ENCODE results near the gene ANGEL1. TPM values are rescaled to one million over a fixed set of nuclear protein-coding genes. Genes with fewer than 3 reads are reported as not detected.

The ANGEL1 gene
- total RNA-seq, 1 experiment from 2014 or later: 31.7 TPM

DNA sequence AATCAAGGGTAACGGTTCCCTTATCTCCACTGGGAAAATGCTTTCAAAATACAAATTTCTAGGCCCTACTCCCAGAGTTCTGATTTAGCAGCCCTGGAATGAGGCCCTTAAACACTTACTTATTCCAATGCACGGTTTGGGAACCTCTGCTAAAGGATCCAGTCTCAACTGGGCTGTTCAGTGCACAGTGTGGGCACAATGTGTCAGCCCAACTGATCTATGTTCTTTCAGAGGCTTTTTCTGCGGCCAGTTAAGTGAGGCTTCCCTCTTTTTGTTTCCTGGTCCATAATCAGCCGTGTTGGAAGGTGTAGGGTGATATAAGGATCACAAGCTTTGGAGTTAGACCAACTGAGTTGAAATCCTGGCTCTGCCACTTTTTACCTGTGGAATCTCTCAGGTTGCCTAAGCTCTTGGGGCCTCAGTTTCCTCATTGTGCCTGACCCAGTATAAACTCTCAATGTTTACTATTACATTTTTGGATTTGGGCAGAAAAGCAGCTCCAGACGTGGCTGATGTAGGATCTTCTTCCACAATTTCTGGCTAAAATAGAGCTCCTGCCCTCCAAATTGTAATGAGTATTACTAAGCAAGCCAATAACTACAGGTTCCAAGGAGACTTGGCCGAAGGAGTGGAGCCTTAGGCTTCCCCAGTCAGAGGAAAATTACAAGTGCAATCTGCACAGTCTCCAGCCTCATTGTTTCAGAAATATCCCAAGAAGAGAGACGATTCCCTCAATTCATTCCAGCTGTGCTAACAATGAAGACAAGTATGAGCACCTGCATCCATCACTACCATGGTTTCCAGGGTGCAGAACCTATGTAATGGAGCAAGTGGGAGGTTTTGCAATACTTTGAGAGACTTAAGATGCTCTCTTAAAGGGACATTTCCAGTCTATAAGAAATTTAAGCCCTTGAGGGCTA lies 2.3 kb upstream of the ANGEL1 start:
- no peak for TF ChIP-seq EZH2 (IDR thresholded peaks at IDR 0.05; ENCODE audit: low read depth)
- intact Hi-C loops (cut with micrococcal nuclease; ENCODE audit: unreplicated experiment): no loop called here

DNA sequence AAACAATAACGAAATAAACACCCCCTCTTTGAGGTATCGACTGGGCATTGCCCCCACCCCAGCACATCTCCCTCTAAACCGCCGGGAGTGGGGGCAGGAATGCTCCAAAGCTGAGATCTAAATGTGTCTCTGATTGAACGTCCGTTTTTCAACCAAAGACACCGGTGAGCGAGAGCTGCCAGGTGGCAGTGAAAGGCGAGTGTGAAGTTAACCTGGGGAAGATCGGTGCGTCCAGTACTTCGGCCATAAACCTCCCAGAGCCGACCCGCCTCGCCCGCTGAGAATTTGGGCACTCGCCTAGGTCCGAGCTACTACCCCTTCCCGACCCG lies 625 bp downstream of the ANGEL1 start:
- ChIA-PET CTCF (interaction anchor here (0.9 to 1.7 kb wide), 2 partner anchors 27 to 102 kb away, joined by 4 to 11 read pairs; no protein-coding TSS in a partner anchor), POLR2A (ENCODE audit: unreplicated experiment) (interaction anchor here (0.6 kb wide), 3 partner anchors 13 to 894 kb away, joined by 3 to 8 read pairs (median 4); no protein-coding TSS in a partner anchor)
- Histone ChIP-seq H3K27me3 (ENCODE audit: insufficient read depth, low read depth) (peaks cover 13% of the 10 kb centered on the region), H3K9me2 (ENCODE audit: insufficient read depth) (no peaks in the 10 kb centered on the region), H3K79me2 (ENCODE audit: low read depth) (peaks cover 16% of the 10 kb centered on the region), H3K9me3 (ENCODE audit: insufficient read depth, low read depth) (no peaks in the 10 kb centered on the region), H2AFZ (peak overlapping the region; percentile 89), H3K27ac (no peak overlapping the region), H3K4me2 (peak overlapping the region; percentile 92), H3F3A (ENCODE audit: insufficient read depth, low read depth) (peaks cover 10% of the 10 kb centered on the region; the same call in 1 of the 2 replicates), H3K36me3 (ENCODE audit: low read depth) (0 out of 2 replicates have a peak, but pooled peaks cover 3% of the 10 kb centered on the region), H4K20me1 (ENCODE audit: insufficient read depth) (peaks cover 5% of the 10 kb centered on the region), H3K4me3 (peak overlapping the region; percentile 74), H3K4me1 (replicated peaks; ENCODE audit: insufficient read depth) (peaks cover 14% of the 10 kb centered on the region)
- TSS peak; percentile 64 for BruUV-seq (replicated peaks)
- intact Hi-C loops (cut with micrococcal nuclease; ENCODE audit: unreplicated experiment): loop anchor here (1.0 to 2.0 kb wide), 4 partner anchors 39 to 645 kb away; partner anchors contain the start of genes CIPC, GSTZ1 and VIPAS39
- no peak for DNase-seq
- TF ChIP-seq EZH2 (IDR thresholded peaks at IDR 0.05; ENCODE audit: low read depth): no peak

More for the DNA sequence above, 2.3 kb upstream of the ANGEL1 start:
- H3K9me2 ChIP-seq (ENCODE audit: insufficient read depth): no peaks in the 10 kb centered on the region
- no TSS peak for BruUV-seq (replicated peaks)
- peaks cover 16% of the 10 kb centered on the region for H3K79me2 ChIP-seq (ENCODE audit: low read depth)
- no peak for DNase-seq
- H3K9me3 ChIP-seq (ENCODE audit: insufficient read depth, low read depth): no peaks in the 10 kb centered on the region
- H4K20me1 ChIP-seq (ENCODE audit: insufficient read depth): peaks cover 5% of the 10 kb centered on the region
- POLR2A ChIA-PET (ENCODE audit: unreplicated experiment): interaction anchor here (0.6 kb wide), 1 partner anchor 214 kb away, joined by 14 read pairs; no protein-coding TSS in a partner anchor
- H3K4me2 ChIP-seq: no peak overlapping the region
- CTCF ChIA-PET: no interaction called here
- peaks cover 14% of the 10 kb centered on the region for H3K4me1 ChIP-seq (replicated peaks; ENCODE audit: insufficient read depth)
- H3K36me3 ChIP-seq (ENCODE audit: low read depth): no peaks in the 10 kb centered on the region
- H3K27me3 ChIP-seq (ENCODE audit: insufficient read depth, low read depth): peaks cover 42% of the 10 kb centered on the region
- no peak overlapping the region for H2AFZ ChIP-seq
- no peak overlapping the region for H3K4me3 ChIP-seq
- peaks cover 10% of the 10 kb centered on the region; the same call in 1 of the 2 replicates for H3F3A ChIP-seq (ENCODE audit: insufficient read depth, low read depth)
- no peak overlapping the region for H3K27ac ChIP-seq

DNA sequence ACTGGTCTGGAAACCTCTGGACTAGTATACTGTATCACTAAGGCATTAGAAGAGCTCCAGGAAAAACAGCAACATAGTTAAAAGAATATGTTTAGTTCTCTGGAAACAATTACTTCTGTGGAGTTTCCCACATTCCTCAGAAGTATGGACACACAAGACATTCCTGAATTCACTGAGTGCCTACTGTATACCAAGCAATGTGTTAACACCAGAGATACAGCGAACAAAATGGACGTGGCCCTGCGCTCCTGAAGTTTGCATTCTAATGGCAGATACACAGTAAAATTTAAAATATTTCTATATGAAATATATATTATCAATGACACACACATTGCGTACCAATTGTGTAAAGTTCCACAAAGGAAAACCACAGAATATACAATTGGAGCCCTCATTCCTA lies 1.1 kb downstream of the ANGEL1 start:
- Histone ChIP-seq H3K27me3 (ENCODE audit: insufficient read depth, low read depth) (peaks cover 8% of the 10 kb centered on the region), H3K9me3 (ENCODE audit: insufficient read depth, low read depth) (no peaks in the 10 kb centered on the region), H3K4me1 (replicated peaks; ENCODE audit: insufficient read depth) (peaks cover 14% of the 10 kb centered on the region), H3F3A (ENCODE audit: insufficient read depth, low read depth) (peaks cover 10% of the 10 kb centered on the region; the same call in 1 of the 2 replicates), H2AFZ (peak overlapping the region; percentile 89), H3K9me2 (ENCODE audit: insufficient read depth) (no peaks in the 10 kb centered on the region), H4K20me1 (ENCODE audit: insufficient read depth) (peaks cover 5% of the 10 kb centered on the region), H3K4me3 (peak overlapping the region; percentile 74), H3K27ac (no peak overlapping the region), H3K4me2 (peak overlapping the region; percentile 92), H3K36me3 (ENCODE audit: low read depth) (0 out of 2 replicates have a peak, but pooled peaks cover 3% of the 10 kb centered on the region), H3K79me2 (ENCODE audit: low read depth) (peaks cover 16% of the 10 kb centered on the region)
- BruUV-seq (replicated peaks): no TSS peak
- no peak for DNase-seq
- intact Hi-C loops (cut with micrococcal nuclease; ENCODE audit: unreplicated experiment): loop anchor here (1.0 kb wide), 1 partner anchor 101 kb away; no protein-coding TSS in a partner anchor
- ChIA-PET CTCF (interaction anchor here (0.6 to 1.7 kb wide), 4 partner anchors 26 to 644 kb away, joined by 3 to 11 read pairs (median 4); no protein-coding TSS in a partner anchor), POLR2A (ENCODE audit: unreplicated experiment) (interaction anchor here (0.6 kb wide), 2 partner anchors 12 to 184 kb away, joined by 3 to 8 read pairs; no protein-coding TSS in a partner anchor)
- TF ChIP-seq CTCF (conservative IDR thresholded peaks at IDR 0.05) (no peak), EZH2 (IDR thresholded peaks at IDR 0.05; ENCODE audit: low read depth) (no peak)
